ENCODE data around the gene ENPP1.

ENPP1 gene

GRCh38 chr6:131787766-131788712 lies 19.8 kb upstream of the ENPP1 start:
- no peak for DNase-seq

- no peak for DNase-seq
Observed at GRCh38 chr6:131789219-131789618, 18.6 kb upstream of the ENPP1 start.

DNA sequence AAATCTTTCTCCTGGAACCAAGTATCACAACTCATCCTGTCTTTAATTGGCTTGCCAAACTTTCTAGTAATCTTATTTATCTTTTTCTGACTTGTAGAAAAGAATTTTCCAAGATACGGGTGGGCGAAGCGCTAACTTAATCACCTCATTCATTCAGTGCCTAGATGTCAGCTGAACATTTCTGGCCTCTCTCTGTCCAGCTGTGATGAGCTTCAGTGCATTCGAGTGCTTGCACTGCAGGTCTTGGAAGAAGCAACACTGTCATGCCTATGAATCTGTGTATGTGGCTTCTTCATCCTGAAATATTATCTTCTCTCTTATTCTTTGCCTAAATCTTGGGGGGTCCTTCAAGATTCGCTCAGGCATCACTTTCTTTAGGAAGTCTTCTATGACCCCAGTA lies 16.3 kb upstream of the ENPP1 start:
- no peak for DNase-seq

GRCh38 chr6:131792091-131792496 lies 15.7 kb upstream of the ENPP1 start:
- no peak for DNase-seq

GRCh38 chr6:131795366-131795765 lies 12.5 kb upstream of the ENPP1 start:
- no peak for DNase-seq

GRCh38 chr6:131802347-131802746 lies 5.5 kb upstream of the ENPP1 start:
- no peak for DNase-seq

DNA sequence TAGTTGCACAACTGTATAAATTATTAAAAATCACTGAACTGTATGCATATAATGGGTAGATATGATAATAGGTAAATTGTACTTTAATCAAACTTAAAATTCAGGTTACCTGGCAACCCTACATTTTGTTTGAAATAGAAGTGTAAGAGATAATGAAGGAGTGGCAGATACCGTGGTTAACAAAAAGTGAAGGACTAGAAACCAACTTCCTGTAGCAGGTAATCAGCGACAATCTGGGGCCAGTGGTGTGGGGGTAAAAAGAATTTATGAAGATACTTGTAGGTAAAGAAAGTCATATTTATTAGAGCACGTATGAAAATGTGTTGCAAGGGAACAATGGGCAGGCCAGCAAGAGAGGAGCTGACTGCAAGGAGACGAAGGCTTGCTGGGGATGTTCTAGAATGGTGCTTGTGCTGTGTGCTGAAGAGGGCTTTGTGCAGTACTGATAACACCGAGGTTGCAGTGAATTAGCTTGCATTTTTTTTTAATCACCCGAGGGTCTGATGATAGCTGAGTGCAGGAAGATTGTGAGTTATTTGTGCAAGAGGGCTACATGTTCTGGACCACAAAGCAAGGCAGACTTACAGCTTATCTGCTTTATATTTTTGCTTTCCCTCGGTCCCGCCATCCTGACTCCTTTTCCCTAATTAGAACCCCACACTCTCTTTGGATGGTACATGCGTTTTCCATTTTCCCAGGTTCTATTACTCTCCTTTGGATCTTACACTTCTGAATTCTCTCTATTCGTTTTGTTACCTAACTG lies 4.6 kb upstream of the ENPP1 start:
- no peak for DNase-seq

- no peak for DNase-seq
Observed at GRCh38 chr6:131804131-131804530, 3.7 kb upstream of the ENPP1 start.

- no peak for DNase-seq
Observed at GRCh38 chr6:131807321-131807643, 538 bp upstream of the ENPP1 start.

GRCh38 chr6:131808460-131809269 lies 845 bp downstream of the ENPP1 start:
- DNase-seq, result no peak

DNA sequence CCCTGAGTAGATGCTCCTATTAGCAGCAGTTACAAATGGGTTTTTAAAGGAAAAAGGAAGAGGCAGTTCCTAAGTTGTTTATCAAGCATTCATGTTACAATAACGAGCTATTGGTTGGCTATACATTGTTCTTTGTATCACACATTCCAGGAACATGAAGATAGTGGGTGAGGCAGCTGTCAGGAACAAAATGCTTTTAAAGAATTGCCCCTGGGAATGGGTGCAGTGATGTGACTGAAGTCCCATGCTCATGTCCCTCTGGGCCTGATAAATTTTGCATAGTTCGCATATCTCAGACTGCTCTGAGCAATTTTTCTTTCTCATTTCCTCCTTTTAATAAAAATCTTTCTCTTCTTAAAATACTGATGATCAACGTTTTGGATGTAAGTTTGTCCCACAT lies 3.7 kb downstream of the ENPP1 start:
- DNase-seq, result no peak

DNA sequence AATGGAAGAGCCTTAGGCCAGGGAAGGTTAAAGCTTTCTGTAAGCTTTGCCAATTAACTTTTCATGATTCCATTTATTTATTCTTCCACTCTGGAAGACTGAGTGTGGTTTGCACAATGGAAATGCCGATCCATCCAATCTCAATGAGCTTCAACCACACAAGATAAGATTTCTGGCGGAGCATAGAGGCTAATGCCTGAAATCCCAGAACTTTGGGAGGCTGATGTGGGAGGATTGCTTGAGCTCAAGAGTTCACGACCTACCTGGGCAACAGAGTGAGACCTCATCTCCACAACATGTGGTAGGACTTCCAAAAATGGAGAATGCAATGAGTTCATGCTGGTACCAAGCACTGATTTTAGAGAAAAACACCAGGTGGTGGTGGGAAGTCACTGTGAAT lies 6.2 kb downstream of the ENPP1 start:
- no peak for DNase-seq

DNA sequence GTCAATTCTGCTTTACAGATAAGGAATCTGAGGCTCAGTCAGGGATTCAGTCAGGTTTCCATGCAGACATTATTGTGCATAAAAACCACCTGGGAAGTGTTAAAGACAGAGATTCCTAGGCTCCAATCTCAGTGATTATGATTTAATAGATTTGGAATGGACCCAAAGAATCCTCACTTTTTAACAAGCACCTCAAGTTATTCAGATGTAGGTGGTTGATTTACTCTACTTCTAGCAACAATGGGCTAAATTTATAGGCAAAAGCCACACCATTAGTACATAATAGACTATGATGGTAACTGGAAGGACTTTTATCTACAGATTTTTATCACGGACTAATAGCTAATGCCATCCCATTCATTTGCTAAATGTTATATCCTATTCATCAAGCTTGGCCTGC lies 9.0 kb downstream of the ENPP1 start:
- DNase-seq, result no peak

GRCh38 chr6:131819572-131820124 lies 11.8 kb downstream of the ENPP1 start:
- DNase-seq, result no peak

DNA sequence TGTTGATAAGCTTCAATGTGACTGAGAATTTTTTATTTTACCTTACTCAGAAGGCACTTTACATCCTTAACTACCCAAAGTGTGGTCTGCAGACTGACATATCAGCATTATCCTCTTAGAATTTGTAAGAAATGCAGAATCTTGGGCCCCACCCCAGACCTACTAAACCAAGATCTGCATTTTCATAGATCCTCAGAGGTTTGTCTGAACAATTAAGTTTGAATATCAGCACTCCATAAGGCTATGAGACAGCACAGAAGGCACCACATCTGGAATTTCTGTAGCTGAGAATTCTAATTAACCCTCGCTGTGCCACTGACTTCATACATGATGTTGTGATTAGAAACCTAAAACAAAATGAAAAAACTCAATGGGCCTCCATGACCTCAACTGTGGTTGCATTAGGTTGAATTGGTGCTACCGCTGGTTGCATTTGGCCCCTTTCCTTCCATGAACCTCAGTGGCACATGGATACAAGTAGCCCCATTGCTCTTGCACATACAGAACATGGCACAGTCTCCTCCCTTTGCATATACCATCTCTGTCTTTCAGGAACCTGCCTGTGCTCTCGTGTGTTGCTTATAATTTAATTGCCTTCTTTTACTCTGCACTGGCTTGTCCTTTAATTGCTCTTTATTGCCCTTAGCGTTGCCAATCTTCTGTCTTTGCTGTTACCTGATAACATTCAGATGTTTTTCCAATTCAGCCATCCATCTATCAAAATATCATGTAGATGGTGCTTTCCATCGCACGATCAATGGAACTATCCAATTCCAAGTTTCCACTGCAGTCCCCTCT lies 13.4 kb downstream of the ENPP1 start:
- no peak for DNase-seq

DNA sequence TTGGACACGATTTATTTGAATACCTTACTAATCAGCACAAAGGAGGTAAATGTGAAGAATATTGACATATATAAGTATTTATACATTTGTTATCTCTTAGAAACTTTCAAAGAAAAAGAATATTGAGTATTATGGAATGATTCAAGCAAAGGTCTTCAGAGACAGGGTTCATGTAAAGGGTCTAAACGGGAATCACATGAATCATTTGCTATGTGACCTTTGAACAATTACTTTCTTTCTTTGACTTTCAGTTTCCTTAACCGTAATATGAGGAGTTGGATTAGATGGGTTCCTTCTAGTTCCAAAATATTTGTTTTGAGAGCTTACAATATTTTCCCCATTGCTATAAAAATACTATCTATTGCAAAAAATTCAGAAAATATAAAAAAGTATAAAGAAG lies 14.3 kb downstream of the ENPP1 start:
- no peak for DNase-seq

DNA sequence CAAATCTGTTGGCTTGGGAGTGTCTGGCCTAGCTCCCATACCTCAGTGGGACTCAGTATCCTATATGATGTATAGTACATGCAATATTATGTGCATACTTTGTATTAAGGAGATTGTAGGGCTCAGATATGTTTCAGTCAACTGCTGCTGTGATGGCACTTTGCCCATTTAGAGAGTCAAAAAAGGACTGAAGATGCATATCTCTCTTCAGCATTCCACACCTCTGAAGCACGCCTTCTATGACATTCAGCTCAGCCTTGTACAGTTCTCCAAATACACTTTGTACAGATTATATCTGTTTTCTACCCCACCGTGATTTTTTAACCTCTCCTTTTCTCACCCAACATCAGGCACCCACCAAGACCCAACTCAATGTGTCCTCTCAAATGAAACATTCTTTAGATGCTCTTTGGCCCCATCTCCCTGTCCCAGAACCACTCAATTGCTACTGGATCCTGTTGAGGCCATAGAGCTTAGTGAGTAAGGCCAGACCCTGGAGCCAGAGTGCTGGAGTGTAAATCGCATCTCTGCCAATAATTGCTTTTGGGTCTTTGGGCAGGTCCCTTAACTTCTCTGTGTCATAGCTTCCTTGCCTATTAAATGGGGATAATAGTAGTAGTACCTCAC lies 15.6 kb downstream of the ENPP1 start:
- no peak for DNase-seq

- no peak for DNase-seq
Observed at GRCh38 chr6:131825946-131826345, 18.1 kb downstream of the ENPP1 start.

DNA sequence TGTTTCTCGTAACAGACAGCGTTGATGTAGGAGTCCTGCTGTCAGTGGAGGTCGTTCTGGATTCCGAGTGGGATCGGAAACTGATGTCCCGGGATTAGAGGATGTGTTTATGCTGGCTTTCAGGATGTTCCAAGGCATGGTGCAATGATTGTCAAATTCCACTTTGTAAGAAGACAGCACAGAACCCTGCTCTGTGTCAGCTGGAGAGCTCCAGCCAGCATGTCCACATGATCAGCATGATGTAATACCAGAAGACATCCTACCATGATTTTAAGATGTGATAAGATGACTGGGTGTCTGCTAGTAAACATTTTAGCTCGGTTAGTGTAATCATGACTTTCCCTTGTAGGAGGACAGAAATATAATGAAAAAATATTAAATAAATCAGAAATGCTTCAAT lies 20.3 kb downstream of the ENPP1 start:
- no peak for DNase-seq

GRCh38 chr6:131828951-131829350 lies 21.1 kb downstream of the ENPP1 start:
- DNase-seq, result no peak

DNA sequence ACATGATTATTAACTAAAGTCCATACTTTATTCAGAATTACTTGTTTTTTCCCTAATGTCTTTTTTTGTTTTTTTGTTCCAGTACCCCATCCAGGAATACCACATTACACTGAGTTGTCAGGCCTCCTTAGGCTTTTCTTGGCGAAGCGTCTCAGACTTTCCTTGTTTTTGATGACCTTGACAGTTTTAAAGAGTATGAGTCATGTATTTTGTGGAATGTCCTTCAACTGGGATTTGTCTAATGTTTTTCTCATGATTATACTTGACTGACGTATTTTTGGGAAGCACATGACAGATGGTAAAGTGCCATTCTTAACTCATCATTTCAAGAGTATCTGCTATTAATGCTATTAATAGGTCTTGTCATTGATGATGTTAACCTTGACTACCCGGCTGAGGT lies 23.6 kb downstream of the ENPP1 start:
- DNase-seq, result no peak

DNA sequence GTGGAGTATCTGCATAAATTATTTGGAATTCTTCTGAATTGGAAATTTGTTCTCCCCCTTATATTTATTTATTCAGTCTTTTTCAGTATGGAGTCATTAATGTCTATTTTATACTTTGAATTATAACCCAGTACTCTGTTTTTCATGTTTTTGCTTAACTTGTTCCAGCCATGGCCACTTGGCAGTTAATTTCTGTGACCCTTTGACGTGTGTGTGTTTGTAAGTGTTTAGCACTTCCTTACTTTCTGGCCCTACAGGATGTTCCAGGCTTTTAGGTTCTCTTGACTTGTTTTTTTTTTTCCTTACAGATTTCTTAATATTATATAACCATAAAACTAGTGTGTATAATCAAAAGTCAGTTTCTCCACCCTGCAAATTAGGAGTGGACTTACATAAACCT lies 24.1 kb downstream of the ENPP1 start:
- DNase-seq, result no peak
